H1 (cell line): Measurements from ENCODE around the gene FAM161A. TPM values are rescaled to one million over a fixed set of nuclear protein-coding genes. Genes with fewer than 3 reads are reported as not detected.

Experiments
- CTCF ChIA-PET: fragments of 300-600 bp; sonication (Branson Sonifier 250); formaldehyde crosslinking; loops from one replicate; lab custom pipeline; 2021; ENCODE audit not compliant: partially characterized antibody; lab: Charles Lee
- POLR2A ChIA-PET: fragments of 300-600 bp; sonication (Branson Sonifier 250); formaldehyde crosslinking; loops from one replicate; lab custom pipeline; 2021; ENCODE audit warnings: inconsistent platforms; ENCODE audit not compliant: partially characterized antibody; lab: Charles Lee
- DNase-seq, 2 experiments: peaks; one replicate each; pipeline versions ENCODE4 v3.0.0 to v3.0.0-alpha.2; 2010 to 2022; ENCODE audit warnings: low spot score in 2 of 2, low read depth in 1 of 2, mixed read lengths in 1 of 2
- FAIRE-seq: peaks from 2 replicates; lab custom pipeline; 2011; peaks lifted over from hg19 to GRCh38; lab: Jason Lieb, UNC
- H2AFZ ChIP-seq: 2 replicates; pipeline ENCODE4 v1.8.1; 2012; ENCODE audit warnings: low read length, inconsistent platforms
- H2AK5ac ChIP-seq: 2 replicates; pipeline ENCODE4 v1.6.1; 2013; ENCODE audit warnings: low read depth, low read length
- H2BK120ac ChIP-seq: replicated peaks from 2 replicates; pipeline ENCODE3; 2013; ENCODE audit warnings: low read depth, low read length, inconsistent platforms
- H2BK12ac ChIP-seq: 2 replicates; pipeline ENCODE4 v1.6.1; 2013; ENCODE audit warnings: low read depth, low read length
- H2BK15ac ChIP-seq: 2 replicates; pipeline ENCODE4 v1.6.1; 2013; ENCODE audit warnings: low read length
- H2BK20ac ChIP-seq: 2 replicates; pipeline ENCODE4 v1.6.1; 2013; ENCODE audit warnings: low read length
- H2BK5ac ChIP-seq: 2 replicates; pipeline ENCODE4 v1.6.1; 2013; ENCODE audit warnings: low read depth, low read length
- H3K14ac ChIP-seq: 2 replicates; pipeline ENCODE4 v1.6.1; 2013; ENCODE audit warnings: inconsistent platforms; ENCODE audit not compliant: insufficient read length
- H3K18ac ChIP-seq: 2 replicates; pipeline ENCODE4 v1.6.1; 2013; ENCODE audit warnings: low read length; ENCODE audit errors: extremely low read depth
- H3K23ac ChIP-seq: 2 replicates; pipeline ENCODE4 v1.6.1; 2013; ENCODE audit warnings: inconsistent platforms; ENCODE audit not compliant: insufficient read length
- H3K23me2 ChIP-seq: 2 replicates; pipeline ENCODE4 v1.6.1; 2013; ENCODE audit warnings: low read depth, low read length
- H3K27ac ChIP-seq: 2 replicates; pipeline ENCODE4 v1.6.1; 2011; ENCODE audit warnings: low read depth, low read length, inconsistent platforms
- H3K27me3 ChIP-seq, 4 experiments: replicated peaks in 1 of 4; 1 replicate in 1 of 4; 2 replicates in 3 of 4; pipeline versions ENCODE4 v1.6.1 to v1.8.1; 2011 to 2013; ENCODE audit warnings: low read length in 3 of 4, mild to moderate bottlenecking in 3 of 4, inconsistent platforms in 2 of 4, mixed read lengths in 2 of 4, moderate library complexity in 1 of 4; ENCODE audit not compliant: control insufficient read depth in 3 of 4, insufficient read depth in 3 of 4; ENCODE audit errors: extremely low read depth in 1 of 4
- H3K36me3 ChIP-seq, 4 experiments: 2 replicates each; pipeline versions ENCODE4 v1.6.1 to v1.8.1; 2011 to 2013; ENCODE audit warnings: mild to moderate bottlenecking in 4 of 4, low read length in 3 of 4, moderate library complexity in 2 of 4, control low read depth in 1 of 4, inconsistent platforms in 1 of 4; ENCODE audit not compliant: insufficient read depth in 4 of 4, control insufficient read depth in 2 of 4
- H3K4ac ChIP-seq: replicated peaks from 2 replicates; pipeline ENCODE3; 2013; ENCODE audit warnings: low read length, low read depth, mixed read lengths, inconsistent platforms; ENCODE audit not compliant: insufficient read length
- H3K4me1 ChIP-seq, 4 experiments: replicated peaks in 1 of 4; 1 replicate in 1 of 4; 2 replicates in 3 of 4; pipeline versions ENCODE4 v1.6.1 to v1.8.1; 2011 to 2013; ENCODE audit warnings: low read length in 3 of 4, inconsistent platforms in 2 of 4, mixed read lengths in 1 of 4; ENCODE audit not compliant: insufficient read depth in 4 of 4, control insufficient read depth in 3 of 4
- H3K4me2 ChIP-seq, 2 experiments: 2 replicates each; pipeline versions ENCODE4 v1.6.1 to v1.8.1; 2011 to 2013; ENCODE audit warnings: low read depth in 2 of 2, low read length in 2 of 2, control low read depth in 1 of 2, inconsistent platforms in 1 of 2, mild to moderate bottlenecking in 1 of 2; ENCODE audit not compliant: insufficient read depth in 1 of 2
- H3K4me3 ChIP-seq, 4 experiments: fragments of 200-600, 300-600 bp in 1 of 4; sonication (generic), shearing (Covaris generic), sonication (Bioruptor Twin) in 1 of 4; 2 replicates each; pipeline versions ENCODE4 v1.5.1 to v1.8.1; 2011 to 2016; ENCODE audit warnings: low read length in 4 of 4, low read depth in 3 of 4, control low read depth in 2 of 4, inconsistent platforms in 2 of 4, mild to moderate bottlenecking in 2 of 4, mixed read lengths in 1 of 4, moderate library complexity in 1 of 4; ENCODE audit not compliant: insufficient read depth in 2 of 4; ENCODE audit errors: extremely low read depth in 1 of 4
- H3K56ac ChIP-seq: replicated peaks from 2 replicates; pipeline ENCODE3; 2013; ENCODE audit warnings: low read depth, mild to moderate bottlenecking, mixed read lengths, low read length, inconsistent platforms; ENCODE audit not compliant: insufficient read length
- H3K79me1 ChIP-seq: 2 replicates; pipeline ENCODE4 v1.6.1; 2013; ENCODE audit warnings: low read depth, low read length, control low read depth
- H3K79me2 ChIP-seq, 2 experiments: 2 replicates each; pipeline versions ENCODE4 v1.6.1 to v1.8.1; 2012 to 2013; ENCODE audit warnings: low read length in 2 of 2, mild to moderate bottlenecking in 2 of 2, inconsistent platforms in 1 of 2; ENCODE audit not compliant: insufficient read depth in 2 of 2, control insufficient read depth in 1 of 2
- H3K9ac ChIP-seq, 4 experiments: replicated peaks in 1 of 4; 1 replicate in 1 of 4; 2 replicates in 3 of 4; pipeline versions ENCODE4 v1.6.1 to v1.8.1; 2011 to 2013; ENCODE audit warnings: low read depth in 3 of 4, low read length in 3 of 4, control low read depth in 2 of 4, mild to moderate bottlenecking in 2 of 4, moderate library complexity in 2 of 4, inconsistent platforms in 1 of 4; ENCODE audit errors: extremely low read depth in 1 of 4
- H3K9me3 ChIP-seq, 2 experiments: 2 replicates each; pipeline versions ENCODE4 v1.6.1 to v1.8.1; 2012 to 2013; ENCODE audit warnings: mild to moderate bottlenecking in 2 of 2, moderate library complexity in 2 of 2, control low read depth in 1 of 2, inconsistent platforms in 1 of 2, low read depth in 1 of 2, low read length in 1 of 2, mixed read lengths in 1 of 2; ENCODE audit not compliant: insufficient read depth in 2 of 2
- H4K20me1 ChIP-seq, 2 experiments: replicated peaks in 1 of 2; 2 replicates each; pipeline versions ENCODE3 to v1.8.1; 2011 to 2013; ENCODE audit warnings: inconsistent platforms in 2 of 2, low read length in 2 of 2, mild to moderate bottlenecking in 1 of 2; ENCODE audit not compliant: insufficient read depth in 2 of 2, control insufficient read depth in 1 of 2
- H4K5ac ChIP-seq: 2 replicates; pipeline ENCODE4 v1.6.1; 2013; ENCODE audit warnings: low read length, low read depth, mixed read lengths, inconsistent platforms; ENCODE audit not compliant: insufficient read length
- H4K8ac ChIP-seq: 2 replicates; pipeline ENCODE4 v1.8.0; 2013; ENCODE audit warnings: mild to moderate bottlenecking, moderate library complexity, low read length, inconsistent platforms; ENCODE audit not compliant: insufficient read depth; ENCODE audit errors: extremely low read depth
- H4K91ac ChIP-seq: replicated peaks from 2 replicates; pipeline ENCODE3; 2013; ENCODE audit warnings: low read length, mixed read lengths, inconsistent platforms; ENCODE audit not compliant: insufficient read length
- CBX5 ChIP-seq: fragments of 300-800, 300-1000 bp; sonication (generic); IDR thresholded peaks from 2 replicates; pipeline ENCODE4 v1.7.1; 2016; ENCODE audit warnings: antibody characterized with exemption, low read length, low read depth
- CEBPB ChIP-seq: IDR thresholded peaks from 2 replicates; pipeline ENCODE4 v1.6.1; 2012; ENCODE audit warnings: low read depth, low read length
- HDAC2 ChIP-seq, 2 experiments: fragments of 300-600 bp in 1 of 2; sonication (generic) in 1 of 2; IDR thresholded peaks; 2 replicates each; pipeline ENCODE4 v1.6.1; 2011 to 2012; ENCODE audit warnings: low read depth in 2 of 2, low read length in 2 of 2, mild to moderate bottlenecking in 2 of 2, moderate library complexity in 2 of 2, borderline replicate concordance in 1 of 2, inconsistent platforms in 1 of 2
- KDM1A ChIP-seq: fragments of 200-600, 300-600 bp; sonication (generic); IDR thresholded peaks from 2 replicates; pipeline ENCODE4 v1.7.1; 2016; ENCODE audit warnings: mild to moderate bottlenecking, low read length, borderline replicate concordance
- MAX ChIP-seq: IDR thresholded peaks from 2 replicates; pipeline ENCODE4 v1.6.1; 2012; ENCODE audit warnings: inconsistent platforms
- NRF1 ChIP-seq: IDR thresholded peaks from 2 replicates; pipeline ENCODE4 v1.6.1; 2011; ENCODE audit warnings: mild to moderate bottlenecking, low read depth, low read length, improper control_type of control experiment
- PHF8 ChIP-seq: fragments of 200-600 bp; sonication (generic); conservative IDR thresholded peaks from 2 replicates; pipeline ENCODE4 v1.7.1; 2012; ENCODE audit warnings: low read depth, mild to moderate bottlenecking, inconsistent platforms, low read length, moderate library complexity
- SIX5 ChIP-seq: IDR thresholded peaks from 2 replicates; pipeline ENCODE4 v1.6.1; 2011; ENCODE audit warnings: mild to moderate bottlenecking, low read depth, low read length
- SP1 ChIP-seq: IDR thresholded peaks from 2 replicates; pipeline ENCODE4 v1.6.1; 2011; ENCODE audit warnings: low read depth, low read length
- TBP ChIP-seq: IDR thresholded peaks from 2 replicates; pipeline ENCODE4 v1.6.1; 2011; ENCODE audit warnings: low read depth, low read length, improper control_type of control experiment
- USF2 ChIP-seq: IDR thresholded peaks from 2 replicates; pipeline ENCODE4 v1.6.1; 2011; ENCODE audit warnings: low read length, improper control_type of control experiment
- YY1 ChIP-seq: IDR thresholded peaks from 2 replicates; pipeline ENCODE4 v1.6.1; 2011; ENCODE audit warnings: low read depth, mild to moderate bottlenecking, low read length
- WGBS, 2 experiments: shearing (Covaris generic) in 1 of 2; methylation state at CpG; one replicate each; pipeline versions ENCODE4 v1.1.6 to v1.1.7; 2013 to 2015; ENCODE audit warnings: low lambda C conversion rate in 2 of 2, mixed read lengths in 2 of 2, inconsistent platforms in 1 of 2, low coverage in 1 of 2, missing lambda C conversion rate in 1 of 2; ENCODE audit not compliant: insufficient replicate concordance in 2 of 2, insufficient coverage in 1 of 2, insufficient read length in 1 of 2; ENCODE audit errors: extremely low coverage in 1 of 2, missing lambda C conversion rate in 1 of 2; 5-methylcytosine and 5-hydroxymethylcytosine counted together
- polyA plus RNA-seq, 7 experiments: library from polyadenylated mRNA; depleted of rRNA in 3 of 7; stranded (reverse) in 5 of 7; unstranded in 2 of 7; fragments of >200 nt in 5 of 7; fragments of 200-250 nt in 2 of 7; gene quantifications; 1 replicate in 5 of 7; 2 replicates in 1 of 7; 4 replicates in 1 of 7; pipeline versions ENCODE4 v1.2.1 to v1.2.3, GENCODE V29; 2011 to 2013; ENCODE audit warnings: missing spikeins in 2 of 7, mixed read lengths in 2 of 7
- total RNA-seq: library from RNA; stranded (reverse); fragmentation: NEBNext Ultra II Directional; extraction: Animal tissue kit (Norgen Biotek cat#: 25700); gene quantifications from 2 replicates; pipeline ENCODE4 v1.2.1, GENCODE V29; 2021

FAM161A gene
- total and polyA plus RNA-seq, 2 of the 8 experiments (the other 6 are each of a cell fraction or from before 2014, with no cell fraction given): 1.6 to 9.7 TPM

GRCh38 chr2:61882850-61883249 lies 29.0 kb upstream of the FAM161A start:
- H3K27ac ChIP-seq: no peak overlapping the region
- H3K9ac ChIP-seq: no peak overlapping the region

More at GRCh38 chr2:61882850-61883249, 29.0 kb upstream of the FAM161A start:
- Histone ChIP-seq H3K4me1 (peaks cover 0 to 2% (median 0%) of the 10 kb centered on the region in 4 experiments; a peak in 2 of 7 replicates), H3K4me2 (no peak overlapping the region), H3K9me3 (no peaks in the 10 kb centered on the region), H2AFZ (no peak overlapping the region), H4K91ac (no peak overlapping the region), H4K8ac (no peak overlapping the region), H3K36me3 (peaks cover 31 to 84% (median 56%) of the 10 kb centered on the region in 4 experiments), H3K23me2 (peaks cover 7% of the 10 kb centered on the region), H2BK5ac (no peak overlapping the region), H2BK20ac (no peak overlapping the region), H3K18ac (no peak overlapping the region), H2BK12ac (no peak overlapping the region), H3K56ac (no peak overlapping the region), H4K5ac (no peak overlapping the region), H3K79me1 (peaks cover 2% of the 10 kb centered on the region; the same call in 1 of the 2 replicates), H2AK5ac (no peak overlapping the region), H3K4me3 (no peak overlapping the region), H4K20me1 (peaks cover 9 to 10% of the 10 kb centered on the region in 2 experiments), H3K23ac (no peak overlapping the region), H3K27me3 (no peaks in the 10 kb centered on the region), H2BK120ac (no peak overlapping the region), H2BK15ac (no peak overlapping the region), H3K4ac (no peak overlapping the region), H3K14ac (no peak overlapping the region), H3K79me2 (peaks cover 24 to 48% of the 10 kb centered on the region in 2 experiments)
- ChIA-PET POLR2A (interaction anchor here (0.8 to 1.2 kb wide), 5 partner anchors 11 to 211 kb away, joined by 3 to 6 read pairs (median 3); no protein-coding TSS in a partner anchor), CTCF (interaction anchor here (0.6 kb wide), 1 partner anchor 464 kb away, joined by 3 read pairs; no protein-coding TSS in a partner anchor)
- WGBS, 2 experiments: 87% methylated on average over 5 of the region's 5 CpGs; no CpG with 5 or more reads in 1 of the 2 experiments
- FAIRE-seq (no peak), DNase-seq (no peak)
- TF ChIP-seq USF2 (no peak), CEBPB (no peak), CBX5 (no peak), TBP (no peak), MAX (no peak), YY1 (no peak), SIX5 (no peak), NRF1 (no peak), PHF8 (no peak), HDAC2 (IDR thresholded peaks at IDR 0.05; ENCODE audit: borderline replicate concordance in 1 of 2, low read depth in 2 of 2, low read length in 2 of 2) (no peak), KDM1A (no peak), SP1 (no peak)
